ENCODE results near the gene BAHCC1. TPM values are rescaled to one million over a fixed set of nuclear protein-coding genes. Genes with fewer than 3 reads are reported as not detected.

The BAHCC1 gene
- total and polyA plus RNA-seq, 9 of the 15 experiments (the other 6 are each of a cell fraction or from before 2014, with no cell fraction given): 0.14 to 26.9 (median 5.0) TPM

DNA sequence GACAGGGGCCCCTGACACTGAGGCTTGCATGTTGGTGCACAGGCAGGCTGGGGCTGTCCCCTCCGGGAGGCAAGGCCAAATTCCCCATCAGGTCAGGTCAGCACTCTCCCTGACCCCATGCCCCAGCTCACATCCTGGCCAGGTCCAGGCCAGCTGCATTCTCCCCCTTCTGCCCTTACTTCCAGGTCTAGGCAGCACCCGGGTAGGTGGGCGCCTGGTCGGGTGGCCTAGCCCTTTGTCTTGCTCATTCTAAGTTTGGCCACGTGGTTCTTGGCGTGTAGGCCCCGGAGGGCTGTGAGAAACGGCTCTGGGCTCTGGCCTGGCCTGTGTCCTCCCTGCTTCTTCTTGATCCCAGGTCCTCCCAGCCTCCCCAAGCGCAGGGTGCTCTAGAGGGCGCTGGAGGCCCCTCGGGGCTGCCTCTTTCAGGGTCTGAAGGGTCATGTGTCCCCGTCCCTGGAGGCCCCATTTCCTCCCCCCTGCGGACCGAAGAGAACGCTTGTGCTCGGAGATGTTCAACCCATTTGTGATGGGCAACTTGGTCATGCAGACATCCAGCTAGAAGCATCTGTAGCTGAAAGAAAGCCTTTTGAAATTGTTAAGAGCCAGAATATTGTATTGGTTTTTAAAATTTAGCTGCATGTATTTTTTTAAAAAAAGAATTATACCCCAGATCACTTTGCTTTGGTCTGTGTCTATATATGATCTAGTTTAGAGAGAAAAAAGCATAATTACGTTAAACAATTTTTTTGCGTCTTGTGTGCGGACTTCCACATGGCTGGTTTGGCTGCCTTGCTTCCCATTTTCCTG, 6.7 kb downstream of the BAHCC1 start (continued):
- TF ChIP-seq, protein P1, sequence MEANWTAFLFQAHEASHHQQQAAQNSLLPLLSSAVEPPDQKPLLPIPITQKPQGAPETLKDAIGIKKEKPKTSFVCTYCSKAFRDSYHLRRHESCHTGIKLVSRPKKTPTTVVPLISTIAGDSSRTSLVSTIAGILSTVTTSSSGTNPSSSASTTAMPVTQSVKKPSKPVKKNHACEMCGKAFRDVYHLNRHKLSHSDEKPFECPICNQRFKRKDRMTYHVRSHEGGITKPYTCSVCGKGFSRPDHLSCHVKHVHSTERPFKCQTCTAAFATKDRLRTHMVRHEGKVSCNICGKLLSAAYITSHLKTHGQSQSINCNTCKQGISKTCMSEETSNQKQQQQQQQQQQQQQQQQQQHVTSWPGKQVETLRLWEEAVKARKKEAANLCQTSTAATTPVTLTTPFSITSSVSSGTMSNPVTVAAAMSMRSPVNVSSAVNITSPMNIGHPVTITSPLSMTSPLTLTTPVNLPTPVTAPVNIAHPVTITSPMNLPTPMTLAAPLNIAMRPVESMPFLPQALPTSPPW (CRISPR knock-in tag; IDR thresholded peaks at IDR 0.05): peak; percentile 78
- TF ChIP-seq ZNF274 (IDR thresholded peaks at IDR 0.05; ENCODE audit: borderline replicate concordance, low read depth, low read length): no peak
- no peak for TF ChIP-seq MED1 (CRISPR knock-in tag; IDR thresholded peaks at IDR 0.05; ENCODE audit: borderline replicate concordance)
- no peak for TF ChIP-seq HNRNPUL1 (IDR thresholded peaks at IDR 0.05; ENCODE audit: low read length)
- TF ChIP-seq SAFB2 (IDR thresholded peaks at IDR 0.05; ENCODE audit: borderline replicate concordance, low read depth, low read length, severe bottlenecking): no peak
- no peak for TF ChIP-seq FOXK2 (conservative IDR thresholded peaks at IDR 0.05 in 1 of 2, IDR thresholded peaks at IDR 0.05 in 1 of 2; ENCODE audit: low read depth in 2 of 2)
- TF ChIP-seq PTTG1 (tag; IDR thresholded peaks at IDR 0.05; ENCODE audit: low read depth): no peak
- TF ChIP-seq, protein P2, sequence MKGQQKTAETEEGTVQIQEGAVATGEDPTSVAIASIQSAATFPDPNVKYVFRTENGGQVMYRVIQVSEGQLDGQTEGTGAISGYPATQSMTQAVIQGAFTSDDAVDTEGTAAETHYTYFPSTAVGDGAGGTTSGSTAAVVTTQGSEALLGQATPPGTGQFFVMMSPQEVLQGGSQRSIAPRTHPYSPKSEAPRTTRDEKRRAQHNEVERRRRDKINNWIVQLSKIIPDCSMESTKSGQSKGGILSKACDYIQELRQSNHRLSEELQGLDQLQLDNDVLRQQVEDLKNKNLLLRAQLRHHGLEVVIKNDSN (CRISPR knock-in tag; IDR thresholded peaks at IDR 0.05): peak; percentile 63
- no peak for TF ChIP-seq SNIP1 (IDR thresholded peaks at IDR 0.05; ENCODE audit: low read depth)
- TF ChIP-seq, protein P3, sequence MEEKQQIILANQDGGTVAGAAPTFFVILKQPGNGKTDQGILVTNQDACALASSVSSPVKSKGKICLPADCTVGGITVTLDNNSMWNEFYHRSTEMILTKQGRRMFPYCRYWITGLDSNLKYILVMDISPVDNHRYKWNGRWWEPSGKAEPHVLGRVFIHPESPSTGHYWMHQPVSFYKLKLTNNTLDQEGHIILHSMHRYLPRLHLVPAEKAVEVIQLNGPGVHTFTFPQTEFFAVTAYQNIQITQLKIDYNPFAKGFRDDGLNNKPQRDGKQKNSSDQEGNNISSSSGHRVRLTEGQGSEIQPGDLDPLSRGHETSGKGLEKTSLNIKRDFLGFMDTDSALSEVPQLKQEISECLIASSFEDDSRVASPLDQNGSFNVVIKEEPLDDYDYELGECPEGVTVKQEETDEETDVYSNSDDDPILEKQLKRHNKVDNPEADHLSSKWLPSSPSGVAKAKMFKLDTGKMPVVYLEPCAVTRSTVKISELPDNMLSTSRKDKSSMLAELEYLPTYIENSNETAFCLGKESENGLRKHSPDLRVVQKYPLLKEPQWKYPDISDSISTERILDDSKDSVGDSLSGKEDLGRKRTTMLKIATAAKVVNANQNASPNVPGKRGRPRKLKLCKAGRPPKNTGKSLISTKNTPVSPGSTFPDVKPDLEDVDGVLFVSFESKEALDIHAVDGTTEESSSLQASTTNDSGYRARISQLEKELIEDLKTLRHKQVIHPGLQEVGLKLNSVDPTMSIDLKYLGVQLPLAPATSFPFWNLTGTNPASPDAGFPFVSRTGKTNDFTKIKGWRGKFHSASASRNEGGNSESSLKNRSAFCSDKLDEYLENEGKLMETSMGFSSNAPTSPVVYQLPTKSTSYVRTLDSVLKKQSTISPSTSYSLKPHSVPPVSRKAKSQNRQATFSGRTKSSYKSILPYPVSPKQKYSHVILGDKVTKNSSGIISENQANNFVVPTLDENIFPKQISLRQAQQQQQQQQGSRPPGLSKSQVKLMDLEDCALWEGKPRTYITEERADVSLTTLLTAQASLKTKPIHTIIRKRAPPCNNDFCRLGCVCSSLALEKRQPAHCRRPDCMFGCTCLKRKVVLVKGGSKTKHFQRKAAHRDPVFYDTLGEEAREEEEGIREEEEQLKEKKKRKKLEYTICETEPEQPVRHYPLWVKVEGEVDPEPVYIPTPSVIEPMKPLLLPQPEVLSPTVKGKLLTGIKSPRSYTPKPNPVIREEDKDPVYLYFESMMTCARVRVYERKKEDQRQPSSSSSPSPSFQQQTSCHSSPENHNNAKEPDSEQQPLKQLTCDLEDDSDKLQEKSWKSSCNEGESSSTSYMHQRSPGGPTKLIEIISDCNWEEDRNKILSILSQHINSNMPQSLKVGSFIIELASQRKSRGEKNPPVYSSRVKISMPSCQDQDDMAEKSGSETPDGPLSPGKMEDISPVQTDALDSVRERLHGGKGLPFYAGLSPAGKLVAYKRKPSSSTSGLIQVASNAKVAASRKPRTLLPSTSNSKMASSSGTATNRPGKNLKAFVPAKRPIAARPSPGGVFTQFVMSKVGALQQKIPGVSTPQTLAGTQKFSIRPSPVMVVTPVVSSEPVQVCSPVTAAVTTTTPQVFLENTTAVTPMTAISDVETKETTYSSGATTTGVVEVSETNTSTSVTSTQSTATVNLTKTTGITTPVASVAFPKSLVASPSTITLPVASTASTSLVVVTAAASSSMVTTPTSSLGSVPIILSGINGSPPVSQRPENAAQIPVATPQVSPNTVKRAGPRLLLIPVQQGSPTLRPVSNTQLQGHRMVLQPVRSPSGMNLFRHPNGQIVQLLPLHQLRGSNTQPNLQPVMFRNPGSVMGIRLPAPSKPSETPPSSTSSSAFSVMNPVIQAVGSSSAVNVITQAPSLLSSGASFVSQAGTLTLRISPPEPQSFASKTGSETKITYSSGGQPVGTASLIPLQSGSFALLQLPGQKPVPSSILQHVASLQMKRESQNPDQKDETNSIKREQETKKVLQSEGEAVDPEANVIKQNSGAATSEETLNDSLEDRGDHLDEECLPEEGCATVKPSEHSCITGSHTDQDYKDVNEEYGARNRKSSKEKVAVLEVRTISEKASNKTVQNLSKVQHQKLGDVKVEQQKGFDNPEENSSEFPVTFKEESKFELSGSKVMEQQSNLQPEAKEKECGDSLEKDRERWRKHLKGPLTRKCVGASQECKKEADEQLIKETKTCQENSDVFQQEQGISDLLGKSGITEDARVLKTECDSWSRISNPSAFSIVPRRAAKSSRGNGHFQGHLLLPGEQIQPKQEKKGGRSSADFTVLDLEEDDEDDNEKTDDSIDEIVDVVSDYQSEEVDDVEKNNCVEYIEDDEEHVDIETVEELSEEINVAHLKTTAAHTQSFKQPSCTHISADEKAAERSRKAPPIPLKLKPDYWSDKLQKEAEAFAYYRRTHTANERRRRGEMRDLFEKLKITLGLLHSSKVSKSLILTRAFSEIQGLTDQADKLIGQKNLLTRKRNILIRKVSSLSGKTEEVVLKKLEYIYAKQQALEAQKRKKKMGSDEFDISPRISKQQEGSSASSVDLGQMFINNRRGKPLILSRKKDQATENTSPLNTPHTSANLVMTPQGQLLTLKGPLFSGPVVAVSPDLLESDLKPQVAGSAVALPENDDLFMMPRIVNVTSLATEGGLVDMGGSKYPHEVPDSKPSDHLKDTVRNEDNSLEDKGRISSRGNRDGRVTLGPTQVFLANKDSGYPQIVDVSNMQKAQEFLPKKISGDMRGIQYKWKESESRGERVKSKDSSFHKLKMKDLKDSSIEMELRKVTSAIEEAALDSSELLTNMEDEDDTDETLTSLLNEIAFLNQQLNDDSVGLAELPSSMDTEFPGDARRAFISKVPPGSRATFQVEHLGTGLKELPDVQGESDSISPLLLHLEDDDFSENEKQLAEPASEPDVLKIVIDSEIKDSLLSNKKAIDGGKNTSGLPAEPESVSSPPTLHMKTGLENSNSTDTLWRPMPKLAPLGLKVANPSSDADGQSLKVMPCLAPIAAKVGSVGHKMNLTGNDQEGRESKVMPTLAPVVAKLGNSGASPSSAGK (IDR thresholded peaks at IDR 0.05): peak; percentile 74
- no peak for TF ChIP-seq ZSCAN32 (CRISPR knock-in tag; IDR thresholded peaks at IDR 0.05)
- TF ChIP-seq GABPA (tag; conservative IDR thresholded peaks at IDR 0.05; ENCODE audit: low read depth): no peak
- no peak for TF ChIP-seq HDGF (IDR thresholded peaks at IDR 0.05)
- TF ChIP-seq NCOA1 (IDR thresholded peaks at IDR 0.05; ENCODE audit: low read depth): no peak
